GM21619 (cell line): ENCODE measurements around the gene KRTAP5-11.
"Not testable (repeated sequence)": the region's sequence is repeated elsewhere in the genome, so short reads cannot be mapped to it uniquely, and the experiment has no call there.

Source experiments
- ATAC-seq: cut with Tn5 transposase; IDR thresholded peaks from one replicate; pipeline ENCODE4 v1.9.1; 2021; ENCODE audit not compliant: unreplicated experiment

KRTAP5-11 gene

DNA sequence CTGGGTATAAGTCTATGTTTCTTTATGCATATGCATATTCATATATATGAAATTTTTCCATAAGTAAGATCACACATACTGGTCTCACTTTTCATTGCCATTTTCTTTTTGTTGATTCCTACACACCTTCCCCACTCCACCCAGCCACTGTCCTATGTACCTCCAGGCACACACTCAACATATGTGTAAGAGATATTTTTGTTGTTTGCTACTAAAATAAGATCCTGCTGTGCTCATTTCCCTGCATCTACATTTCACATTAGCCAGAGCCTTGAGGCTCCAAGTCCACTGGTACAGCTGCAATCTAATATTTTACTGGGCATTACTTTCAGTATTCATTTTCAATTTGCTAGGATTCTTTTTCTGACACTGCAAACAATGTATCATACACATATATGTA, 25.4 kb downstream of the KRTAP5-11 start:
- ATAC-seq, result no peak

DNA sequence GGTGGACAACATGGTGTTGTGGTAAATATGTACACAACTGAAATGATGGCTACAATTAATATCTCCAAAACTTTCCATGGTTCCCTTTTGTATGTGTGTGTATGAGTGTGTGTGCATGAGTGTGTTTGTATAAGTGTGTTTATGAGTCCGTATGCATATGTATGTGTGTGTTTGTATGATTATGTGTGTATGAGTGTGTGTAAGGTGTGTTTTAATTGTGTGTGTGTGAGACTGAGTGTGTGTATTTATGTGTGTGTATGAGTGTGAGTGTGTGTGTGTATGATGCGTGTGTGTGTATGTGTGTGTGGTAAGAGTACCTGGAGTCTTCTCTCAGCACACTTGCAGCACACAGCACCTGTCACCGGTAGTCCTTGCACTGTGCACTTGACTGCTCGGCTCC, 26.7 kb downstream of the KRTAP5-11 start:
- ATAC-seq, result no peak

DNA sequence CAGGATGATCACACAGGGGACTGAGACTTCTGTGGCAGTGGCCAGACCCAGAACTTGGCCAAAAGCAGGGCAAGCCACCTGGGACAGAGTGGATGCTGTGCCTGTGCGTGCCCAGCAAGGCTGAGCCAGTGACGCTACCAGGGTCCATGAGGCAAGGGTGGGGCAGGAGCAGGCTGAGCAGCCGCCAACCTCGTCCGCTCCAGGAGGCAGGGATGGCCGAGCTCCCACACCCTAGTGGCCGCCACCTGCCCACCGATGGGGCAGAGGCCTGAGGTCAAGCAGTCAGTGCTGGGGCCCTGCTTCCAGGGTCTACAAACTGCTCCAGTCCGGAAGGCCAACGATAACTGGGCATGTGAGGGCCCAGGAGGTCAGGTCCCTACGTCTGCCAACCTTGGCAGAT, 27.2 kb downstream of the KRTAP5-11 start:
- no peak for ATAC-seq

DNA sequence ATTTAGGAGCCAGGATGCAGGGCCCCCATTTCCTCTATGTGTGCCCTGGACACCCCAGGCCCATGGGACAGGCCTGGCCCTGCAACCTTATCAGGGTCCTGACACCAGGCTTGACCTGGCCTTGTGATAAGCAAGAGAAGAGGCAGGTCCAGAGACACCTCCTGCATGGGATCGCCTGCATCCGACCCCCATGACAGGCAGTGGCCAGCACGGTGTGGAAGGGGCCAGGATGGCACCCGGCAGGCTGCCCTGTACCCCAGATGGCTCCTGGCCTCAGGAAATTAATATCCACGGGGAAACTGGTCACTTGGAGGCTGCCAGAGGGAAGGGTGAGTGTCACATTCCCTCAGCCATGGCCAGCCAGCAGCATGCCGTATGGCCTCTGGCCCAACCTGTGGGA, 27.7 kb downstream of the KRTAP5-11 start:
- ATAC-seq, result no peak

DNA sequence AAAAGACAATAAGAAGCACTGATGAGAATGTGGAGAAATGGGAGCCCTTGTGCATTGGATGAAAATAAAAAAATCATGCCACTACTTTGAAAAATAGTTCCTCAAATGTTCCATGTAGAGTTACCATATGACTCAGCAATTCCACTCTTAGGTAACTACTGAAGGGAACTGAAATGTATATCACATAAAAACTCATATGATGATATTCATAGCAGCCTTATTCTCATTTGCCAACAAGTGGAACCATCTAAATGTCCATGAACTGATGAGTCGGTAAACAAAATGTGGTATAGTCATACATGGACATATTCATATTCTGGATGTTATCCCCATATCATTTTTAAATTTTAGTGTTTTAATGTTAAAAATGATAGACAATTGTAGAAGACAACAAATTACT, 31.0 kb downstream of the KRTAP5-11 start:
- no peak for ATAC-seq

DNA sequence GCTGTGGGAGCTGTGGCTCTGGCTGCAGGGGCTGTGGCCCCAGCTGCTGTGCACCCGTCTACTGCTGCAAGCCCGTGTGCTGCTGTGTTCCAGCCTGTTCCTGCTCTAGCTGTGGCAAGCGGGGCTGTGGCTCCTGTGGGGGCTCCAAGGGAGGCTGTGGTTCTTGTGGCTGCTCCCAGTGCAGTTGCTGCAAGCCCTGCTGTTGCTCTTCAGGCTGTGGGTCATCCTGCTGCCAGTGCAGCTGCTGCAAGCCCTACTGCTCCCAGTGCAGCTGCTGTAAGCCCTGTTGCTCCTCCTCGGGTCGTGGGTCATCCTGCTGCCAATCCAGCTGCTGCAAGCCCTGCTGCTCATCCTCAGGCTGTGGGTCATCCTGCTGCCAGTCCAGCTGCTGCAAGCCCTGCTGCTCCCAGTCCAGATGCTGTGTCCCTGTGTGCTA, 33.9 kb downstream of the KRTAP5-11 start:
- no peak for ATAC-seq

DNA sequence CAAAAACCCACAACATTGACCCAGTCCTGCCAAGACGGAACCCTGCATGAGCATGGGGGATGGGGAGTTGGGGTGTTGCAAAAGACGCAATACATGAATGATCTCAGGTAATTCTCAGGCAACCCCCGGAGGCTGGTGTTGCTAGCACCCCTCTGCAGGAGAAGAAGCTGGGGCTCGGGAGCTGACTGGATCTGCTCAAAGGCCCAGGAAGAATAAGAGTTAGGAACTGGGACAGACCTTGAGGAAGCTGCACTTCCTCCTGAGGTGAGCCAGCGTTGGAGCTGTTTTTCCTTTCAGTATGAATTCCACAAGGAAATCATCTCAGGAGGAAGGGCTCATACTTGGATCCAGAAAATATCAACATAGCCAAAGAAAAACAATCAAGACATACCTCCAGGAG, 34.6 kb downstream of the KRTAP5-11 start, which contains the start of gene KRTAP5-9:
Gene KRTAP5-9 (plus strand): TSS at position 301 of the 400 bp plus-strand sequence. CDS start 238 bp downstream, outside the sequence.
- ATAC-seq, result no peak

DNA sequence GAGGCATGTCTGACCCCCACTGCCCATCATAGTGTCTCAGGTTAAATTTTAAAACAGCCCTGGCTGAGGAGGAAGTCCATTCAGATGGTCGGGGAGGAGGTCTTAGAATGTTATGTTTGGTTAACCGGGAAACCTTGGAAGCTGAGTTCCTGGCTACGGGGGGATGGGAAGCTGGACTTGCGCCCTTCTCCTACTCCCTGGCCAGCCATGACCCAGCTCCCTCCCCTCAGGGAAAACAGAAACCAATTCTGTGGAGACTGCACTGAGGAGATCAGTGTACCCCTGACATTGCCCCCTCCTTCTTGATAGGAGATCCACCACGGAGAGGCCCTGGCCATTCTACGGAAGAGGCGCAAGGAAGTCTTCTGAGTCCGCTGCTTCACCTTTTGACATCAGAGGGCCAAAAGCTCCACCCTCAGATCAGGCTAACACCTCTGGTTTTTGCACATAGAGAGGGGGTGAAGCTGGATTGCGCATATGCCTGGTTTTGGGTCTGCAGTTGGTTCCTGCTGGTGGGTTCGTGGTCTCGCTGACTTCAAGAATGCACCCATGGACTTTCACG, 37.2 kb downstream of the KRTAP5-11 start:
- no peak for ATAC-seq

DNA sequence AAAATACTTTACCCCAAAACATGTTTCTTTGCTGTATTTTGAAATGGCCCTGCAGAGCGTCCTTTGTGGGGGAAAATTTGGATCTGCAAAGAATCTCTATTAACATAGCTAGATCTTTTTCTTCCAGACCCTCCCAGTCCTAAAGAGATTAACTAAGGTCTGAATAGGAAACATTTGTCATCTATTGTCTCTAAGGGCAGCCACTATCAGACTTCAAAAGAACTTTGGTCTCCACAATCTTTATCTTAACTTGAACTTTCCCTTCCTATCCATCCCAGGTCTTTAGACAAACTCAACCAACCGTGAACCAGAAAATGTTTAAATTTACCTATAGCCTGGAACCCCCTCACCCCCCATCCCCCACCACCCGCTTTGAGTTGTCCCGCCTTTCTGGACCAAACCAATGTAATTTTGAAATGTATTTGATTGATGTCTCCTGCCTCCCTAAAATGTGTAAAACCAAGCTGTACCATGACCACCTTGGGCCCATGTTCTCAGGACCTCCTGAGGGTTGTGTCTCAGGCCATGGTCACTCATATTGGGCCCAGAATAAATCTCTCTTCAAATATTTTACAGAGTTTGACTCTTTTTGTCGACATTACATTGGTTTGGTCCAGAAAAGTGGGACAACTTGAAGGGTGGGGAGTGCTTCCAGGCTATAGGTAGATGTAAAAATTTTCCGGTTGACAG, 38.0 kb downstream of the KRTAP5-11 start:
- ATAC-seq, result no peak

DNA sequence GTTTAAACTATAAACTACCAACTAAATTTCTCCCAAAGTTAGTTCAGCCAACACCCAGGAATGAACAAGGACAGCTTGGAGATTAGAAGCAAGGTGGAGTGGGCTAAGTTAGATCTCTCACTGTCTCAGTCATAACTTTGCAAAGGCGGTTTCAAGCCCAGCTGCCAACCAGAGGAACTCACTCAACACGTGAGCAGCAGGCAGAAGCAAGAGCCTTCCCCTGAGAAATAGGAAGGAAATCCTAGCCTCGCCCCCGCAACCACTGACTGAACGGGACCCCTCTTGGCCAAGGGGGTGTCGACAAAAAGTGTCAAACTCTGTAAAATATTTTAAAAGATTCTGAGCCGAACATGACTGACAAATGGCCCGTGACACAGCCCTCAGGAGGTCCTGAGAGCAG, 38.8 kb downstream of the KRTAP5-11 start:
- ATAC-seq, result no peak

DNA sequence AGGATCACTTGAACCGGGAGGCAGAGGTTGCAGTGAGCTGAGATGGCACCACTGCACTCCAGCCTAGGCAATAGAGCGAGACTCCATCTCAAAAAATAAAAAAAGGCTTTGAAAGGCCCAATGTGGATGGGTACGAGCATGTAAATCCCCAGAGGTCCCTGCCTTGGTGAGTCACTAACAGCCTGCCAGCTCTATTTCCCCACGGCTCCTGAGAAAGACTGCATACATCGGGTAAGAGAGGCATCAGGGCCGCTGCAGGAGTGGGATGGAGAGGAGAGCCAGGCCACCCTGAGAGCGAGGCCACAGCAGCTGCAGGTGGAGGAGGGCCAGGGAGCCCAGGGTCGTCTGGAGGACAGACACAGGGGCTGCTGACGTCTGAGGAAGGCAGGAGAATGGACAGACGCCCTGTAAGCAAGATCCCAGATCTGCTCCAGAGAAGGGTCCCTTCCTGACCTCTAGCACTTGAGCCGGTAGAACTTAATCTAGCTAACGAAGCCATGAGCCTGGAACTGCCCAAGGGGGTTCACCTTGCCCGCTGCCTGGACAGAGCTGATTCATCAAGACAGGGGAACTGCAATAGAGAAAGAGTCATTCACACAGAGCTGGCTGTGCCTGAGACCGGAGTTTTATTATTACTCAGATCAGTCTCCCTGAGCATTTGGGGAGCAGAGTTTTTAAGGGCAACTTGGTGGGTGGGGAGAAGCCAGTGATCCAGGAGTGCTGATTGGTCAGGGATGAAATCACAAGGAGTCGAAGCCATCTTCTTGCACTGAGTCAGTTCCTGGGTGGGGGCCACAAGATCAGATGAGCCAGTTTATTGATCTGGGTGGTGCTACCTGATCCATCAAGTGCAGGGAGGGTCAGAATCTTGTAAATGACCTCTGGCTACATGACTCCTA, 39.5 kb downstream of the KRTAP5-11 start:
- ATAC-seq, result no peak

DNA sequence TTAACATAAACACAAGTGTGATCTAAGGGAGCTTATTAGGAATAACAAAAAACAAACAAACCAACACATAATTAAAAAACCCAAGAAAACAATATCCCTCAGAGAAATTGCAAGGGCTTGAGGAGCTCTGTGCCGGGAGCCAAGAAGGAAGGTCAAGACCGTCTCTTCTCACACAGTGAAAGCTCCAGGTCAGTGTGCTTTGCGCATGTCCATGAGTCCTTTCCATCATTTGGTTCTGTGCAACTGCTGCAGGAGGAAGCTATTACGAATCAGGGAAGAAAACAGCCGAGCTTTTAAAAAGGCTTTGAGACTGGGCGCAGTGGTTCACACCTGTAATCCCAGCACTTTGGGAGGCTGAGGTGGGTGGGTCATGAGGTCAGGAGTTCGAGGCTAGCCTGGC, 40.3 kb downstream of the KRTAP5-11 start:
- ATAC-seq, result no peak

DNA sequence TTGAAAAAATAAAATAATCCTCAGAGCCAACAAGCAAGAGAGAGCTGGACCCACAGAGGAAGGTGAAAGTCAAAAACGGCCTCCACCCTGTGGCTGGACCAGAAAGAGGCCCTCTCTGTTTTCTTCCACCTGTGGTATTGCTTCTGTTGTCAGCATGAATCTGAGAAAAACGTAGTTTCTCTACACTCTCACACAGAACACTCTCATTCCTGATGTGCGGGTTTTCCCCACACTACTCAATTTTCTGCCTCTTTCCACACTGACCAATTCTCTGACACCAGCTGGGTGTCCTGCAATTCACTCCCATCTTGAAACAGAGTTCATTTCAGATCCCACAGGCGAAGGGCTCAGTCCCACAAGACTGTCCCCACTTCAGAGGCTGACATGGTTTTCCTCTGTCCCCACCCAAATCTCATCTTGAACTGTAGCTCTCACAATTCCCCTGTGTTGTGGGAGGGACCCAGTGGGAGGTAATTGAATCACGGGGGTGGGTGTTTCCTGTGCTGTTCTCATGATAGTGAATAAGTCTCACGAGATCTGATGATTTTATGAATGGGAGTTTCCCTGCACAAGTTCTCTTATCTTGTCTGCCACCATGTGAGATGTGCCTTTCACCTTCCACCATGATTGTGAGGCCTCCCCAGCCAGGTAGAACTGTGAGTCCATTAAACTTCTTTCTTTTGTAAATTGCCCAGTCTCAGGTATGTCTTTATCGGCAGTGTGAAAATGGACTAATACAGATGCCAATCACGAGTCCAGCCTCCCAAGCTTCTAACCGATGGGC, 42.0 kb downstream of the KRTAP5-11 start:
- ATAC-seq, result not testable (repeated sequence)

DNA sequence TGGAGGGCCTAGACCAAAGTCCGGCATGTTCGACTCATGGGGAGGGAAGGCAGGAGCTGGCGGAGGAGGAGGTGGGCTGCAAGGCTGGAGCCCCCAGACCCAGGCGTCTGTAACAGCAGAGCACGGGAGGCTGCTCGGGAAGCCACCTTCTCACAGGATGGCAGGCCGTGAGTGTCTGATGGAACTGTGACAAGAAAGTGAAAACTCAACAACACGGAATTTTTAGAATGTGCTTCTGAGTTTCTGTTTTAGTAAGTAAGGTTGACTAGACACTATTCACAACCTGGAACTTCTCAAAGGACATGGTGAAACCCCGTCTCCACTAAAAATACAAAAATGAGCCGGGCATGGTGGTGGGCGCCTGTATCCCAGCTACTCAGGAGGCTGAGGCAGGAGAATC, 42.7 kb downstream of the KRTAP5-11 start:
- not testable (repeated sequence) for ATAC-seq

DNA sequence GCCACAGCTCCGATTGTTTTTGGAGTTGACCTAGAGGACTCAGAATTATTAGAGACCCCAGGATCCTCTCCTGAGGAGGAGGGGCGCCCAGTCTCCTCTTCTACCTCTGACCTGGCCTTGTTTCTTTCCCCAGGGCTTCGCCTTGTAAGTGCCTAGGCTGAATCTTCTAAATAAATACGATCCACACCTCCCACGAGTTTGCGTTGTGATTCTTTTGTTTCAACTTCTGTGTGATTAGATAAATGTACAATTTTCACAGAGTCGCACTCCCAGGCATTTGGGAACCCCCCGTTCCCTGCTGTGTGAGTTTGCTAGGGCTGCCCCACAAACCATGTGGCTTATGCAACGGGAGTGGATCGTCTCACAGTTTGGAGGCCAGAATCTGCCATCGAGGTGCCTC, 43.7 kb downstream of the KRTAP5-11 start:
- ATAC-seq, result no peak

DNA sequence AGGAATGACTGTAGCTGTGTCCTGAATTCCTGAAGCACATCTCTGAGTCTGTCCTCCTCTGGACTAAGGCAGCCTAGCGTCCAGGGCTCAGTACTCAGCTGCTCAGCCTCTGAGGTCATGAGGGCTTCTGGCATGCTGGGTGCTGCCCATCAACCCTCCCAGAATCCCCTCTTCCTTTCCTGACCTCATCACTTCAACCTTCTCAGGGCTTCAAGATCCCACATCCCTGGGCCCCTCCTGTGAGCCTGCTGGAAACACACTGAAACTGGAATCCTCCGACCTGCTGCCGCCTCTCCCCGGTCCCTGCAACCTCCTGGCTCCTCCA, 44.0 kb downstream of the KRTAP5-11 start:
- ATAC-seq, result no peak

DNA sequence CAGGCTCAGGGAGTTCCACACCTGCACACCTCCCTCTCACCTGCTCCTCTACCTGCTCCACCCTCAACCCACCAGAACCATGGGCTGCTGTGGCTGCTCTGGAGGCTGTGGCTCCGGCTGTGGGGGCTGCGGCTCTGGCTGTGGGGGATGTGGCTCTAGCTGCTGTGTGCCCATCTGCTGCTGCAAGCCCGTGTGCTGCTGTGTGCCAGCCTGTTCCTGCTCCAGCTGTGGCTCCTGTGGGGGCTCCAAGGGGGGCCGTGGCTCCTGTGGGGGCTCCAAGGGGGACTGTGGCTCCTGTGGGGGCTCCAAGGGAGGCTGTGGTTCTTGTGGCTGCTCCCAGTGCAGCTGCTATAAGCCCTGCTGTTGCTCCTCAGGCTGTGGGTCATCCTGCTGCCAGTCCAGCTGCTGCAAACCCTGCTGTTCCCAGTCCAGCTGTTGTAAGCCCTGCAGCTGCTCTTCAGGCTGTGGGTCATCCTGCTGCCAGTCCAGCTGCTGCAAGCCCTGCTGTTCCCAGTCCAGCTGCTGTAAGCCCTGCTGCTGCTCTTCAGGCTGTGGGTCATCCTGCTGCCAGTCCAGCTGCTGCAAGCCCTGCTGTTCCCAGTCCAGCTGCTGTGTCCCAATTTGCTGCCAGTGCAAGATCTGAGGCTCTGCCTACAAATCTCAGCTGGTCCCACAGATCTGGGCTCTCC, 44.6 kb downstream of the KRTAP5-11 start, which contains the start of gene KRTAP5-8:
Gene KRTAP5-8 (plus strand): TSS at position 49 of the 689 bp plus-strand sequence. CDS start 31 bp downstream, at position 80.
- not testable (repeated sequence) for ATAC-seq

DNA sequence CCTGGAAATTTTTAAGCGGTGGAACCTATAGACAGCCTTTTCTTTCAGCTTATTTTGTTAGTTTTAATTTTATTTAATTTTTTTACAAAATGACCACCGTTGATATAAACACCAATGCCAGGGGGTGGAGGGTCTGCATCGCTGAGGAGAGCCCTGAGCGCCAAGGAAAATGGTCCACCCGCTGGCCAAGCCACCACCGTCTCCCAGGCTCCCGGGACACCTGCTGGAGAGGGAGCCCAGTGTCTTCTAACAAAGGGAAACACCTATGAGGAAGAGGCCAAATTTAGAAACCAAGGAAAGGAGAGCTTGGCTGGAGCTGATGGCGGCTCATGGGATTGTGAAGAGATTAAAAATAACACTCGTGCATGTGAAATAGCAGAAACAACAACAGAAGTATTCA, 45.1 kb downstream of the KRTAP5-11 start:
- no peak for ATAC-seq

DNA sequence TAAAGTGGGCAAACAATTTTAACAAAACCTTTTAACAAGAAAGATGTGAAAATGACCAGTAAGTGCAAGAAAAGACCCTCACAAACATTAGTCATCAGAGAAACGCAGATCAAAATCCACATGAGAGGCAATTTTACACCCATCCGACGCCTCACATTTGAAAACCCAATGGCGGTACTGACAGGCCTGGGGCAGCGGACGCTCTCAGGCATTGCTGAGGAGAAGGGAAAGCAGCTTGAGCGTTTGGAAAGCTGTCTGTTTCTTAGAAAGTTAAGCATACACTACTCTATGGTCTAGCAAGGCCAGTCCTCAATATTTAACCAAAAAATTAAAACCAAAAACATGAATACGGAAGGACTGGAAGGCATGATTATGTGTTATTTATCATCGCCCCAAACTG, 46.9 kb downstream of the KRTAP5-11 start:
- no peak for ATAC-seq
